Smooth muscle cell of the coronary artery (primary cell): ENCODE results near the gene TTLL12. TPM values are rescaled to one million over a fixed set of nuclear protein-coding genes. Genes with fewer than 3 reads are reported as not detected.

Experiments used
- total RNA-seq: library from RNA; depleted of rRNA; stranded (reverse); fragments of >200 nt; gene quantifications from 2 replicates; pipeline ENCODE4 v1.2.3, GENCODE V29; 2014; ENCODE audit warnings: low replicate concordance

The TTLL12 gene
- 16.4 and 16.7 TPM in 2 replicates for total RNA-seq

GRCh38 chr22:43186272-43187170, at the start of gene TTLL12:
TSS of gene TTLL12 (minus strand) at chr22:43187134. CDS start at chr22:43187069, 65 bp downstream.

DNA sequence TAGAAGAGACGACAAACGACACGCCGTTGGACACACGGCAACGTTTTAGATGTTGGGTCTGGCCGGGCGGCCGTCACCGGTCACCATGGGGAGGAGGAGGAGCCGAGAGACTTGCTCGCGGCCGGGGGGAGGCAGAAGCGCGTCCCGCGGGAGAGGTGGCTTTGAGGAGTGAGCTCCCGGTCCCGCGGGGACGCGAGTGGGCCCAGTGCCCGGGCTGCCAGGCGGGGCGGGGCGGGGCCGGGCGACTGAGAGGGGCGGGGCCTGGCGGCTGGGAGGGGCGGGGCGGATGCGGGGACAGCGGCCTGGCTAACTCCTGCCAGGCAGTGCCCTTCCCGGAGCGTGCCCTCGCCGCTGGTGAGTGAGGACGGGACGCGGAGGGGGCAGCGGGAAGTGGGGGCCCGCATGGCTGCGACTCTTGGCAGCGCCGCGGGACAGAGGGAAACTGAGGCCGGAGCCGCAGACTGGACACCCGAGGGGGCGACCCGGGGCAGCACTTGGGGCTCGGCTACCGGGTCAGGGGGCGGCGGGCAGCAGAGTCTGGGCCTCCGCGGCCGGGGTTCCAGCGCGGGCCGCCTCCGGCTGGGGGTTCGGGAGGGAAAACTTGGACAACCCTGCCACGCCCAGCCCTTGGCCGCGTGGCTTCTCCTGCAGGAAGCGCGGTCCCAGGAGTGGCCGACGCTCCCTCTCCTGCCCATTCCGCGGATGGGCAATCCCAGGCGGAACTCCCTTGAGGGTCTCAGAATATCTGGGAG, 35.5 kb downstream of the TTLL12 start, which contains the start of gene TSPO:
Gene TSPO (plus strand): TSS at position 309 of the 752 bp plus-strand sequence. CDS start 7,680 bp downstream, outside the sequence.

DNA sequence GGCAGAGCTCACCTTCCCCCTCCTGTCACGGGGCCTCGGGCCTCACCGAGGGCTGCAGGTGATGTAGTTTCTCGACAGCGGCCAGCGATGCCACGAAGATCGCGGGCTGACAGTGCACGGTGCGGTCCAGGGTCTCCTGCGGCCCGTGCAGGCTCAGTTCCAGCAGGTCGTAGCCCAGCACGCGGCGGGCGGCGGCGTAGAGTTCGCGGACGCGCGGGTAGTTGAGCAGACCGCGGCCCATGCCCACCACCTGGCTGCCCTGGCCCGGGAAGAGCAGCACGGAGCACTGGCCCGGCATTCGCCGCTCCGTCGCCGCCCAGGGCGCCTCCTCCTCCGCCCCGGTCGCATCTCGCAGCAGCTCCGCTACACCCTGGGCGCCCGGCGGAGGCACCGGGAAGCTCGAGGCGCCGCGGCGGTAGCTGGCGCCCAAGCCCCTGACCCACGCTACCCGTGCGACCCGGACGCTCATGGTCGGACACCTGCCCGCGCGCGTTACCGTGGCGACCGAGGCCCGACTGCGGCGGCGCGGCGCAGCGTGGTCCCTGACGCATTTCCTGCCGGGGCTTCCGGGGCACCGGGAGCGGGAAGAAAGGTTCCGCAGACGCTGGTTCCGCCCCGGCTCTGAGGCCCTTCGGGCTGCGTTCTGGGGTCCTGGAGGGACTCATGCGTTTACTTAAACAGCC, 43.9 kb downstream of the TTLL12 start, which contains the start of gene MCAT:
Gene MCAT (minus strand): TSS at position 519 of the 683 bp plus-strand sequence. CDS start 50 bp downstream, at position 469.

Other genes starting within 250 kb of the TTLL12 start
- gene PACSIN2, start 172.0 kb downstream of the TTLL12 start, total RNA-seq, result 40.8 and 67.9 TPM in 2 replicates
- gene TTLL1, start 97.7 kb downstream of the TTLL12 start, total RNA-seq, result 16.8 and 33.9 TPM in 2 replicates
- gene BIK, start 76.4 kb downstream of the TTLL12 start, total RNA-seq, result not detected in 2 replicates
- gene MCAT, start 43.7 kb downstream of the TTLL12 start, total RNA-seq, result 9.5 and 10.2 TPM in 2 replicates
- gene TSPO, start 35.6 kb downstream of the TTLL12 start, total RNA-seq, result 76.8 and 416 TPM in 2 replicates
- gene SCUBE1, start 156.2 kb upstream of the TTLL12 start, total RNA-seq, result not detected in 2 replicates
- not detected in 2 replicates for gene MPPED1, start 224.9 kb upstream of the TTLL12 start, total RNA-seq